Subcutaneous adipose tissue (tissue), 4 donors: Measurements from ENCODE around the gene IFNLR1. TPM values are rescaled to one million over a fixed set of nuclear protein-coding genes. Genes with fewer than 3 reads are reported as not detected.

Experiments used
- total RNA-seq, 4 donors: library from RNA; depleted of rRNA; stranded (reverse); fragments of >200 nt; gene quantifications; one replicate each; pipeline ENCODE4 v1.1.0, GENCODE V29; 2016
- TF ChIP-seq, protein P1 (sequence below): fragments of 450-650 bp; IDR thresholded peaks from one replicate; pipeline ENCODE4 v1.5.1; 2016; ENCODE audit warnings: low read depth, mild to moderate bottlenecking, control low read depth, antibody characterized with exemption, moderate library complexity

Gene IFNLR1
- total RNA-seq, 4 donors from 2014 or later, result 0.22 to 6.1 (median 0.49) TPM; not detected in 1

DNA sequence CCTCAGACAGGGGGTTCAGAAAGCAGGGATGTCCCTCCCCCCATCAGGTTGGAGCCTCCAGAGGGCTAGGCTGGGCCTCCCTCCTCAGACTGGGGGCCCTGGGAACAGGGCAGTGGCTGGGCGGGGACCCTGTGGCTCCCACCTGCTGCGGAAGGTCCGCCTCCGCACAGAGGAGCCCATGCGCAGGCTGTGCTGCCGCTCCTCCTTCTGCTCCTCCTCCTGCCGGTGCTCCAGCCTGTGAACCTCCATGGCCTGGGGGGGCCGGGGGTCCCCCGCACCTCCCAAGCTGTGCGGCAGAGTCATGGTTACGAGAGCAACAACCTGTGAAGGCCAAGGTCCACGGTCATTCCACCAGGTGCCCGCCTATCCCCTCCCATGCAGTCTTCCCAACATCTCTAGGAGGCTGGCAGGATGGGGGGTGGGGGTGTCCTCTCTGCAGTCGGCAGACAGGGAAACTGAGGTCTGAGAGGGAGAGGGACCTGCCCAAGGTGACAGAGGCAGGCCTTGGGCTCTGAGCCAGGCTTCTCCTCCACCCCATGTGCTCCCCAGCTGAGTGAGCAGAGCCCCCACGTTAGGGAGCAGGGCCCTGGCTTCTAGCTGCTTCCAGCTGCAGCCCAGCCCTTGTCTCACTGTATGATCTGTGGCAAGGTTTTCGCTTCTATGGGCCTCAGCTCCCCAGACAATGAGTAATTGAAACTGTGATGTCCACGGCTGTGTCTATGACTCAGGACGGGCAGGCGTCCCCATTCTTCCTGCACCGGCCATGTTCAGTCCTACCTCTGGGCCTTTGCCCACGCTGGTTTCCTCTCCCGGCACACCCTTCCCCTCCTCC lies 78.5 kb downstream of the IFNLR1 start:
- TF ChIP-seq, protein P1, sequence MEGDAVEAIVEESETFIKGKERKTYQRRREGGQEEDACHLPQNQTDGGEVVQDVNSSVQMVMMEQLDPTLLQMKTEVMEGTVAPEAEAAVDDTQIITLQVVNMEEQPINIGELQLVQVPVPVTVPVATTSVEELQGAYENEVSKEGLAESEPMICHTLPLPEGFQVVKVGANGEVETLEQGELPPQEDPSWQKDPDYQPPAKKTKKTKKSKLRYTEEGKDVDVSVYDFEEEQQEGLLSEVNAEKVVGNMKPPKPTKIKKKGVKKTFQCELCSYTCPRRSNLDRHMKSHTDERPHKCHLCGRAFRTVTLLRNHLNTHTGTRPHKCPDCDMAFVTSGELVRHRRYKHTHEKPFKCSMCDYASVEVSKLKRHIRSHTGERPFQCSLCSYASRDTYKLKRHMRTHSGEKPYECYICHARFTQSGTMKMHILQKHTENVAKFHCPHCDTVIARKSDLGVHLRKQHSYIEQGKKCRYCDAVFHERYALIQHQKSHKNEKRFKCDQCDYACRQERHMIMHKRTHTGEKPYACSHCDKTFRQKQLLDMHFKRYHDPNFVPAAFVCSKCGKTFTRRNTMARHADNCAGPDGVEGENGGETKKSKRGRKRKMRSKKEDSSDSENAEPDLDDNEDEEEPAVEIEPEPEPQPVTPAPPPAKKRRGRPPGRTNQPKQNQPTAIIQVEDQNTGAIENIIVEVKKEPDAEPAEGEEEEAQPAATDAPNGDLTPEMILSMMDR, result no peak

DNA sequence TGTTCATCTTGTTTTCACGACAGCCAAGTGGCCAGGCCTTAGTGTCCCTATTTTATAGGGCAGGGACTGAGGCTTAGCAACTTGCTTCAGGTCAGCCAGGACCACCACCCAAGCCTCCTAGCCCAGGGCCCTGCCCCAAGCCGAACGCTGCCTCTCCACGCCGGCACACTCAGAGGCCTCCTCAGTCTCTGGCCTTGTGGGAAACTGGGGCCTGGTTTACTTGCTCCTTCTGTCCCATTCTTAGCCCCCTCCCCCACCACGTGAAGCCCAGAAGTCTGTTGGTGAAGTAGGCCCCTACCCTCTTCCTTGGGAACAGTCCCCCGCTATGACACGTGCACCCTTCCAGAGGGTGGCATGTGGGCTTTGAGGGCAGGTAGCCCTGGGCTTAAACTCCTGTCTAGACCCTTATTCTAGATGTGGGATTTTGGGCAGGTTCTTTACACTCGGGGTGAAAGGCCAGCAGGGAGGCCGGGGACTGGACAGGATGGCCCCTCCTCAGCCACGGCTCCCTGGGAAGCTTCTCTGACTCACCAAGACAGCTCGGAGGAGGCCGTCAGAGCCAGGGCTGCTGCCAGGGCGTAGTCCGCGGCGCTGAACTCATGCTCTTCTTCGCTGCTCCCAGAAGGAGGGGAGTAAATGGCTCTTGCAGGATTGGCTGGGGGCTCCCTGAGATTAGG lies 79.5 kb downstream of the IFNLR1 start:
- TF ChIP-seq, protein P1, result no peak

DNA sequence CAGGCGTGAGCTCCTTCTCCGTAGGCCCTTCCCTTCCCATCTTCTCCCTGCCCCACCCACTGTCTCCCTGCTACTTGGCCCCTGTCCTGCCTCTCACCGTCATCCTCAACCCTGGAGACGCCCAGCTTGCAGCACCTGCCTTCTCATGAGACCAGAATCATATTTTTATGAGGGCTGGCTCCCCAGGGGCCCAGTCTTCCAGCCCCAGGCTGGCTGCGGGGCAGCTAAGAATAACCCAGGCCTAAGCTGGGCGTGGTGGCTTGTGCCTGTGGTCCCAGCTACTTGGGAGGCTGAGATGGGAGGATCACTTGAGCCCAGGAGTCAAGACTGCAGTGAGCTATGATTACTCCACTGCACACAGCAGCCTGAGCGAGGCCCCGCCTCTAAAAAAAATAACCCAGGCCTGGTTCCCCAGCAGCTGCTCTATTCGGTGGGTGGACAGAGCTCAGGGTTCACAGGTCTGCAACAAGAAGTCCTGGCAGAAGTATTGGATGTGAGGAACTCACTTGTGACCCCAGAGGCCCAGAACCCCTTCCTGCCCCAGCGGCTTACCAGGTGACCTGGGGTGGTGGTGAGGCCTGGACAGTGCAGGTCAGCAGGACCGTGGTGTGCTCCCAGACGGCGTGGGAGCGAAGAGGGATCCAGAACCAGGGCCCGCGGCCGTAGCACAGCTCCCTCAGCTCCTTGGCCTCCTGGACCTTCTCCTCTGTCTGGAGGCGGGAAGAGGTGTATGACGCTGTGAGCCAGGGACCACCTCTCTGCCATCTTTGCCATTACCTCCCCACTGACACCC lies 81.5 kb downstream of the IFNLR1 start:
- TF ChIP-seq, protein P1, result no peak

DNA sequence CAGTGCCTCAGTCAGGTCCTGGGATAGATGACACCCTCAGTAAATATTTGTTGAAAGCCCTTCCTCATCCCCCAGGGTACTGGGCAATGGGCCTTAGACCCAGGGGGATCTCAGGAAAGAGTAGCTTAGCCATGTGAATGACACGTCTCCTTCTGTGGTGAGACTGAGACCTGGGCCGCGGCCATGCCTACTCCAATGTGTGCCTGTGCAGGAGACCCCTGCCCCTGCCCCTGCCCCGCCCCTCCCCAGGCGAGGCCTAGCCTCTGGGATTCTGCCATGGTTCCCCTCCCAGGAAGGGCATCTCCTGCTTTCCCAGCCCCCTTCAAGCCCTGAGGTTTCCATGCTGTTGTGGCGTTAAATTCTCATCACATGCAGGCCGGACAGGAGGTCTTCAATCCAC lies 82.2 kb downstream of the IFNLR1 start:
- TF ChIP-seq, protein P1, result no peak

Other genes starting within 250 kb of the IFNLR1 start
- 100 to 1,000 TPM in 3 of 4 donors, 10 to 100 TPM in 1; 90.0 to 118 (median 110) TPM for gene PNRC2, start 227.5 kb downstream of the IFNLR1 start, total RNA-seq
- gene SRSF10, start 207.0 kb downstream of the IFNLR1 start, total RNA-seq, result 10 to 100 TPM; 75.1 to 97.5 (median 77.3) TPM
- under 1 TPM in 3 of 4 donors, not detected in 1; 0.17 to 0.94 (median 0.44) TPM for gene MYOM3, start 75.2 kb downstream of the IFNLR1 start, total RNA-seq
- gene IL22RA1, start 44.1 kb downstream of the IFNLR1 start, total RNA-seq, result under 1 TPM in 1 of 4 donors, not detected in 3; 0.19 TPM
- gene GRHL3, start 132.1 kb upstream of the IFNLR1 start, total RNA-seq, result not detected
- gene STPG1, start 226.5 kb upstream of the IFNLR1 start, total RNA-seq, result 1 to 10 TPM; 1.5 to 5.5 (median 3.1) TPM
- 10 to 100 TPM in 3 of 4 donors, 1 to 10 TPM in 1; 5.1 to 16.4 (median 13.1) TPM for gene NIPAL3, start 228.5 kb upstream of the IFNLR1 start, total RNA-seq